SK-N-SH treated with all-trans-retinoic acid at 6 μM for 48 hours (cell line): ENCODE results near the gene BRD4.

Experiments
- ATAC-seq: fragments of 200-7000 bp; cut with Tn5 transposase; 3 replicates; pipeline ENCODE4 v1.9.1; 2020; ENCODE audit warnings: mild to moderate bottlenecking, moderate library complexity
- ARNTL ChIP-seq: fragments of 450-650 bp; formaldehyde crosslinking; IDR thresholded peaks from 2 replicates; pipeline ENCODE4 v1.5.0; 2020; ENCODE audit warnings: low read depth, mild to moderate bottlenecking, moderate library complexity, borderline replicate concordance
- BACH2 ChIP-seq: fragments of 250-450 bp; sonication (Bioruptor Pico); IDR thresholded peaks from 2 replicates; pipeline ENCODE4 v1.9.0; 2021; ENCODE audit warnings: mild to moderate bottlenecking, borderline replicate concordance
- CREB5 ChIP-seq: fragments of 250-450 bp; sonication (Bioruptor Pico); IDR thresholded peaks from 2 replicates; pipeline ENCODE4 v1.5.1; 2020; ENCODE audit warnings: low read depth, mild to moderate bottlenecking, moderate library complexity
- CSDC2 ChIP-seq: fragments of 250-450 bp; sonication (Bioruptor Pico); IDR thresholded peaks from 2 replicates; pipeline ENCODE4 v1.5.0; 2020; ENCODE audit warnings: mild to moderate bottlenecking, moderate library complexity
- ESRRG ChIP-seq: fragments of 250-450 bp; sonication (Bioruptor Pico); IDR thresholded peaks from 2 replicates; pipeline ENCODE4 v1.6.1; 2021; ENCODE audit warnings: mild to moderate bottlenecking
- GLIS3 ChIP-seq: fragments of 250-450 bp; sonication (Bioruptor Pico); IDR thresholded peaks from 2 replicates; pipeline ENCODE4 v1.5.0; 2020; ENCODE audit warnings: mild to moderate bottlenecking, moderate library complexity
- ISL1 ChIP-seq: fragments of 250-450 bp; sonication (Bioruptor Pico); IDR thresholded peaks from 2 replicates; pipeline ENCODE4 v2.1.2; 2022; ENCODE audit warnings: mild to moderate bottlenecking, moderate library complexity
- OSR1 ChIP-seq: fragments of 250-450 bp; sonication (Bioruptor Pico); IDR thresholded peaks from 2 replicates; pipeline ENCODE4 v1.8.0; 2022; ENCODE audit warnings: moderate library complexity, mild to moderate bottlenecking, inconsistent platforms
- POU6F1 ChIP-seq: fragments of 250-450 bp; sonication (Bioruptor Pico); IDR thresholded peaks from 2 replicates; pipeline ENCODE4 v1.8.0; 2021; ENCODE audit warnings: low read depth, mild to moderate bottlenecking, moderate library complexity, borderline replicate concordance
- PPARA ChIP-seq: fragments of 250-450 bp; sonication (Bioruptor Pico); IDR thresholded peaks from 2 replicates; pipeline ENCODE4 v1.5.0; 2020; ENCODE audit warnings: mild to moderate bottlenecking, borderline replicate concordance
- RARB ChIP-seq: fragments of 250-450 bp; sonication (Bioruptor Pico); IDR thresholded peaks from 2 replicates; pipeline ENCODE4 v1.8.0; 2021; ENCODE audit warnings: mild to moderate bottlenecking, moderate library complexity
- SNAI2 ChIP-seq: fragments of 250-450 bp; sonication (Bioruptor Pico); IDR thresholded peaks from 2 replicates; pipeline ENCODE4 v1.5.0; 2020; ENCODE audit warnings: mild to moderate bottlenecking, moderate library complexity
- TCF4 ChIP-seq: fragments of 250-450 bp; sonication (Bioruptor Pico); IDR thresholded peaks from 2 replicates; pipeline ENCODE4 v1.8.0; 2021; ENCODE audit warnings: mild to moderate bottlenecking, moderate library complexity, borderline replicate concordance
- TOX ChIP-seq: fragments of 250-450 bp; sonication (Bioruptor Pico); IDR thresholded peaks from 2 replicates; pipeline ENCODE4 v1.8.0; 2021; ENCODE audit warnings: mild to moderate bottlenecking, moderate library complexity, borderline replicate concordance
- ZC3H10 ChIP-seq: fragments of 250-450 bp; sonication (Bioruptor Pico); IDR thresholded peaks from 2 replicates; pipeline ENCODE4 v1.5.1; 2021; ENCODE audit warnings: mild to moderate bottlenecking, moderate library complexity
- ZFP3 ChIP-seq: fragments of 250-450 bp; sonication (Bioruptor Pico); IDR thresholded peaks from 2 replicates; pipeline ENCODE4 v1.5.0; 2020; ENCODE audit warnings: mild to moderate bottlenecking, moderate library complexity
- ZFP30 ChIP-seq: fragments of 450-650 bp; formaldehyde crosslinking; IDR thresholded peaks from 2 replicates; pipeline ENCODE4 v1.5.0; 2022; ENCODE audit warnings: mild to moderate bottlenecking, moderate library complexity
- ZNF565 ChIP-seq: fragments of 450-650 bp; formaldehyde crosslinking; conservative IDR thresholded peaks from 2 replicates; pipeline ENCODE4 v1.5.0; 2020; ENCODE audit warnings: low read depth, mild to moderate bottlenecking, moderate library complexity
- ZNF70 ChIP-seq: fragments of 450-650 bp; formaldehyde crosslinking; IDR thresholded peaks from 2 replicates; pipeline ENCODE4 v1.5.0; 2020; ENCODE audit warnings: mild to moderate bottlenecking, moderate library complexity
- ZNF8 ChIP-seq: fragments of 450-650 bp; formaldehyde crosslinking; IDR thresholded peaks from 2 replicates; pipeline ENCODE4 v1.5.0; 2020; ENCODE audit warnings: mild to moderate bottlenecking, moderate library complexity
- TF ChIP-seq, protein P1 (sequence below): fragments of 250-450 bp; sonication (Bioruptor Pico); IDR thresholded peaks from 2 replicates; pipeline ENCODE4 v1.8.0; 2020; ENCODE audit warnings: mild to moderate bottlenecking, moderate library complexity, borderline replicate concordance
- TF ChIP-seq, protein P2 (sequence below): fragments of 250-450 bp; sonication (Bioruptor Pico); IDR thresholded peaks from 2 replicates; pipeline ENCODE4 v1.5.1; 2021; ENCODE audit warnings: mild to moderate bottlenecking, moderate library complexity

The BRD4 gene

DNA sequence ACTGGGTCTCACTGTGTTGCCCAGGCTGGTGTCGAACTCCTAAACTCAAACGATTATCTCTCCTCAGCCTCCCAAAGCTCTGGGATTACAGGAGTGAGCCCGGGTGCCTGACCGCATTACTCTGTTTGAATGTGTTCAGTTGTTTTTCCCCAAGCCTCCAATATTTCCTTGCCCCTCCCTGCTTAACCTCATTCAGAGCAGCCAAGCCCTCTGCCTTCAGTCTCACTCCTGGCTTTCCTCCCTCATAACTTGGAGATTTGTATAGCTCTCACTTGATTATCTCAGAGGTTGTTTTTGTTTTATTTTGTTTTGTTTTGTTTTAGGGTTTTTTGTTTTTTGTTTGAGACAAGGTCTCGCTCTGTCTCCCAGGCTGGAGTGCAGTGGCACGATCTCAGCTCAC, 111.5 kb downstream of the BRD4 start:
- ATAC-seq = no peak
- TF ChIP-seq POU6F1 = no peak
- TF ChIP-seq ZNF70 = no peak
- TF ChIP-seq ZFP30 = no peak
- no peak for TF ChIP-seq CSDC2
- TF ChIP-seq, protein P1, sequence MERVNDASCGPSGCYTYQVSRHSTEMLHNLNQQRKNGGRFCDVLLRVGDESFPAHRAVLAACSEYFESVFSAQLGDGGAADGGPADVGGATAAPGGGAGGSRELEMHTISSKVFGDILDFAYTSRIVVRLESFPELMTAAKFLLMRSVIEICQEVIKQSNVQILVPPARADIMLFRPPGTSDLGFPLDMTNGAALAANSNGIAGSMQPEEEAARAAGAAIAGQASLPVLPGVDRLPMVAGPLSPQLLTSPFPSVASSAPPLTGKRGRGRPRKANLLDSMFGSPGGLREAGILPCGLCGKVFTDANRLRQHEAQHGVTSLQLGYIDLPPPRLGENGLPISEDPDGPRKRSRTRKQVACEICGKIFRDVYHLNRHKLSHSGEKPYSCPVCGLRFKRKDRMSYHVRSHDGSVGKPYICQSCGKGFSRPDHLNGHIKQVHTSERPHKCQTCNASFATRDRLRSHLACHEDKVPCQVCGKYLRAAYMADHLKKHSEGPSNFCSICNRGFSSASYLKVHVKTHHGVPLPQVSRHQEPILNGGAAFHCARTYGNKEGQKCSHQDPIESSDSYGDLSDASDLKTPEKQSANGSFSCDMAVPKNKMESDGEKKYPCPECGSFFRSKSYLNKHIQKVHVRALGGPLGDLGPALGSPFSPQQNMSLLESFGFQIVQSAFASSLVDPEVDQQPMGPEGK (CRISPR knock-in tag) = no peak
- no peak for TF ChIP-seq ZNF8 (CRISPR knock-in tag)
- TF ChIP-seq, all 23 proteins: peak for 0

DNA sequence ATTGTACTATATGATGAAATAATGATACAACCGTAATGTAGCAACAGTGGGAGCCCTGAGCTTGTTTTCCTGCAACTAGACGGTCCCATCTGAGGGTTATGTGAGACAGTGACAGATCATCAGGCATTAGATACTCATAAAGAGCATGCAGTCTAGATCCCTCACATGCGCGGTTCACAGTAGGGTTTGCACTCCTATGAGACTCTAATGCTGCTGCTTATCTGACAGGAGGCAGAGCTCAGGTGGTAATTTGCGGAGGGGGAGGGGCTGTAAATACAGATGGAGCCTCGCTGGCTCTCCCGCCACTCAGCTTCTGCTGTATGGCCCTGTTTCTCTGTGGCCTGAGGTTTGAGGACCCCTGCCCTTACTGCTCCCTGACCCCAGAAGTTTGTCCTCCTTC, 113.8 kb downstream of the BRD4 start:
- ATAC-seq = no peak
- no peak for TF ChIP-seq TCF4 (CRISPR knock-in tag)
- TF ChIP-seq OSR1 = no peak
- TF ChIP-seq TOX (CRISPR knock-in tag) = no peak
- TF ChIP-seq ZNF8 (CRISPR knock-in tag) = no peak
- TF ChIP-seq ZC3H10 (CRISPR knock-in tag) = no peak
- no peak for TF ChIP-seq ZNF70
- TF ChIP-seq GLIS3 (CRISPR knock-in tag) = no peak
- no peak for TF ChIP-seq POU6F1
- TF ChIP-seq ZFP3 (CRISPR knock-in tag) = no peak
- TF ChIP-seq CREB5 (CRISPR knock-in tag) = no peak
- TF ChIP-seq ARNTL = no peak
- TF ChIP-seq, protein P2, sequence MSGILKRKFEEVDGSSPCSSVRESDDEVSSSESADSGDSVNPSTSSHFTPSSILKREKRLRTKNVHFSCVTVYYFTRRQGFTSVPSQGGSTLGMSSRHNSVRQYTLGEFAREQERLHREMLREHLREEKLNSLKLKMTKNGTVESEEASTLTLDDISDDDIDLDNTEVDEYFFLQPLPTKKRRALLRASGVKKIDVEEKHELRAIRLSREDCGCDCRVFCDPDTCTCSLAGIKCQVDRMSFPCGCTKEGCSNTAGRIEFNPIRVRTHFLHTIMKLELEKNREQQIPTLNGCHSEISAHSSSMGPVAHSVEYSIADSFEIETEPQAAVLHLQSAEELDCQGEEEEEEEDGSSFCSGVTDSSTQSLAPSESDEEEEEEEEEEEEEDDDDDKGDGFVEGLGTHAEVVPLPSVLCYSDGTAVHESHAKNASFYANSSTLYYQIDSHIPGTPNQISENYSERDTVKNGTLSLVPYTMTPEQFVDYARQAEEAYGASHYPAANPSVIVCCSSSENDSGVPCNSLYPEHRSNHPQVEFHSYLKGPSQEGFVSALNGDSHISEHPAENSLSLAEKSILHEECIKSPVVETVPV (CRISPR knock-in tag) = no peak
- TF ChIP-seq ZNF565 (CRISPR knock-in tag) = no peak
- TF ChIP-seq ZFP30 = no peak
- TF ChIP-seq BACH2 (CRISPR knock-in tag) = no peak
- no peak for TF ChIP-seq ISL1 (CRISPR knock-in tag)
- no peak for TF ChIP-seq PPARA

DNA sequence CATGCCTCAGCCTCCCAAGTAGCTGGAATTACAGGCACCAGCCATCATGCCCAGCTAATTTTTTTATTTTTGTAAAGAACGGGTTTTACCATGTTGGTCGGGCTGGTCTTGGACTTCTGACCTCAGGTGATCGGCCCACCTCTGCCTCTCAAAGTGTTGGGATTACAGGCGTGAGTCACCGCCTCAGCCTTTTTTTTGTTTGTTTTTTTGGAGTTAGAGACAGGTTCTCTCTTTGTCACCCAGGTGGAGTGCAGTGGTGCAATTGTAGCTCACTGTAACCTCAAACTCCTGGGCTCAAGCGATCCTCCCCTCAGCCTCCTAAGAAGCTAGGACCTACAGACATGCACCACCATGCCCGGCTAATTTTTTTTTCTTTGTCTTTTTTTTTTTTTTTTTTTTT, 116.0 kb downstream of the BRD4 start:
- ATAC-seq = no peak

More for the DNA sequence above, 116.0 kb downstream of the BRD4 start:
- TF ChIP-seq, protein P2 (CRISPR knock-in tag) = no peak
- no peak for TF ChIP-seq CSDC2
- TF ChIP-seq ESRRG (CRISPR knock-in tag) = no peak
- TF ChIP-seq ZC3H10 (CRISPR knock-in tag) = no peak
- TF ChIP-seq GLIS3 (CRISPR knock-in tag) = no peak
- TF ChIP-seq POU6F1 = no peak
- no peak for TF ChIP-seq CREB5 (CRISPR knock-in tag)
- TF ChIP-seq RARB = no peak
- no peak for TF ChIP-seq ARNTL
- TF ChIP-seq, protein P1 (CRISPR knock-in tag) = no peak
- TF ChIP-seq SNAI2 (CRISPR knock-in tag) = no peak
- no peak for TF ChIP-seq OSR1
- TF ChIP-seq ZNF70 = no peak
- no peak for TF ChIP-seq ISL1 (CRISPR knock-in tag)
